GM12878 (cell line): ENCODE results near the gene SAMD4A. TPM values are rescaled to one million over a fixed set of nuclear protein-coding genes. Genes with fewer than 3 reads are reported as not detected.

Experiments used
- ATAC-seq: fragments of 200-7000 bp; cut with Tn5 transposase; 3 replicates; pipeline ENCODE4 v1.9.1; 2020; ENCODE audit warnings: mild to moderate bottlenecking, moderate library complexity
- BruUV-seq: library from RNA; stranded (reverse); fragments of 400-500 nt; replicated peaks from 2 replicates; lab custom pipeline; 2021; lab: Mats Ljungman, UMichigan
- CTCF ChIA-PET: fragments of 300-600 bp; sonication (Branson Sonifier 250); formaldehyde crosslinking; extraction: SDS; loops from one replicate; lab custom pipeline; 2021; ENCODE audit warnings: inconsistent platforms; lab: Yijun Ruan, JAX
- POLR2A ChIA-PET: fragments of 350-600 bp; formaldehyde crosslinking; extraction: SDS; loops from one replicate; lab custom pipeline; 2021; ENCODE audit warnings: inconsistent platforms; lab: Charles Lee
- RAD21 ChIA-PET: fragments of 300-600 bp; sonication (Branson Sonifier 250); formaldehyde crosslinking; loops from one replicate; lab custom pipeline; 2023; ENCODE audit warnings: antibody characterized with exemption; ENCODE audit not compliant: unreplicated experiment; lab: Charles Lee
- SMC1A ChIA-PET: fragments of 300-600 bp; sonication (Branson Sonifier 250); formaldehyde crosslinking; loops from one replicate; lab custom pipeline; 2023; ENCODE audit not compliant: unreplicated experiment, uncharacterized antibody; lab: Charles Lee
- DNase-seq: peaks from one replicate; pipeline ENCODE4 v3.0.0-alpha.2; 2011; ENCODE audit warnings: low read depth, low spot score
- FAIRE-seq: peaks from 3 replicates; lab custom pipeline; 2011; peaks lifted over from hg19 to GRCh38; lab: Jason Lieb, UNC
- H2AFZ ChIP-seq: 2 replicates; pipeline ENCODE4 v1.6.0; 2011; ENCODE audit warnings: low read depth, low read length, control low read depth; ENCODE audit not compliant: control insufficient read depth
- H3K27ac ChIP-seq: 2 replicates; pipeline ENCODE4 v1.5.1; 2011; ENCODE audit warnings: control low read depth; ENCODE audit not compliant: control insufficient read depth, insufficient read depth
- H3K27me3 ChIP-seq, 2 experiments: replicated peaks in 1 of 2; 2 replicates each; pipeline versions ENCODE4 v1.6.0 to v1.6.1; 2011; ENCODE audit warnings: low read length in 1 of 2; ENCODE audit not compliant: control insufficient read depth in 2 of 2, insufficient read depth in 2 of 2
- H3K36me3 ChIP-seq, 2 experiments: 2 replicates each; pipeline ENCODE4 v1.5.1; 2011; ENCODE audit warnings: low read length in 1 of 2; ENCODE audit not compliant: control insufficient read depth in 2 of 2, insufficient read depth in 2 of 2
- H3K4me1 ChIP-seq: 2 replicates; pipeline ENCODE4 v1.6.1; 2011; ENCODE audit warnings: mild to moderate bottlenecking, low read length, moderate library complexity, mixed read lengths; ENCODE audit not compliant: control insufficient read depth, insufficient read depth
- H3K4me2 ChIP-seq: 2 replicates; pipeline ENCODE4 v1.6.0; 2011; ENCODE audit warnings: control low read depth; ENCODE audit not compliant: control insufficient read depth, insufficient read depth
- H3K4me3 ChIP-seq: fragments of 200-600 bp; sonication (generic); 2 replicates; pipeline ENCODE4 v1.5.1; 2016
- H3K79me2 ChIP-seq: 2 replicates; pipeline ENCODE4 v1.6.0; 2011; ENCODE audit warnings: low read length; ENCODE audit not compliant: control insufficient read depth, insufficient read depth
- H3K9ac ChIP-seq: 2 replicates; pipeline ENCODE4 v1.8.0; 2011; ENCODE audit warnings: low read length, control low read depth, mixed read lengths; ENCODE audit not compliant: control insufficient read depth, insufficient read depth
- H3K9me3 ChIP-seq: replicated peaks from 3 replicates; pipeline ENCODE4 v1.5.1; 2011; ENCODE audit warnings: mild to moderate bottlenecking, low read length; ENCODE audit not compliant: control insufficient read depth, insufficient read depth
- H4K20me1 ChIP-seq: 2 replicates; pipeline ENCODE4 v1.6.0; 2011; ENCODE audit not compliant: control insufficient read depth, insufficient read depth
- whole genome bisulfite sequencing: methylation state at CpG from one replicate; pipeline ENCODE4 v1.1.6; 2016; ENCODE audit warnings: low lambda C conversion rate; ENCODE audit not compliant: insufficient replicate concordance, insufficient coverage; ENCODE audit errors: missing lambda C conversion rate; 5-methylcytosine and 5-hydroxymethylcytosine counted together
- in situ Hi-C: fragments of 300-500 bp; cut with MboI; formaldehyde crosslinking; loops from 9 replicates; pipeline ENCODE4 v1.14.3; 2018; ENCODE audit warnings: mixed read lengths
- intact Hi-C: fragments of 100-400 bp; cut with micrococcal nuclease; formaldehyde crosslinking; loops from one replicate; pipeline ENCODE4 v1.14.2; 2022; ENCODE audit not compliant: unreplicated experiment
- polyA plus RNA-seq, 11 experiments: library from polyadenylated mRNA; depleted of rRNA in 4 of 11; unstranded in 6 of 11; stranded (reverse) in 5 of 11; fragments of >200 nt; fragmentation: Nextera tagmentation in 4 of 11; fragmentation: Illumina TruSeq in 1 of 11; extraction: Ambion mirVana in 4 of 11; extraction: Trizol in 1 of 11; gene quantifications; 1 replicate in 1 of 11; 2 replicates in 10 of 11; pipeline versions ENCODE4 v1.2.1 to v1.2.3, GENCODE V29; 2011 to 2016; ENCODE audit warnings: inconsistent platforms in 2 of 11, missing spikeins in 2 of 11, low read depth in 1 of 11
- total RNA-seq, 4 experiments: library from RNA; depleted of rRNA in 3 of 4; stranded (reverse); fragments of >200 nt in 3 of 4; fragmentation: Illumina TruSeq in 1 of 4; extraction: Trizol in 1 of 4; gene quantifications; 2 replicates each; pipeline versions ENCODE4 v1.2.1 to v1.2.3, GENCODE V29; 2013 to 2021
- TF ChIP-seq, protein P1 (sequence below): fragments of 450-650 bp; IDR thresholded peaks from 2 replicates; pipeline ENCODE4 v1.6.1; 2016; ENCODE audit warnings: mild to moderate bottlenecking, moderate library complexity, borderline replicate concordance

The SAMD4A gene
- total and polyA plus RNA-seq, 10 of the 15 experiments (the other 5 are each of a cell fraction or from before 2014, with no cell fraction given), result 0.05 to 0.56 (median 0.31) TPM

DNA sequence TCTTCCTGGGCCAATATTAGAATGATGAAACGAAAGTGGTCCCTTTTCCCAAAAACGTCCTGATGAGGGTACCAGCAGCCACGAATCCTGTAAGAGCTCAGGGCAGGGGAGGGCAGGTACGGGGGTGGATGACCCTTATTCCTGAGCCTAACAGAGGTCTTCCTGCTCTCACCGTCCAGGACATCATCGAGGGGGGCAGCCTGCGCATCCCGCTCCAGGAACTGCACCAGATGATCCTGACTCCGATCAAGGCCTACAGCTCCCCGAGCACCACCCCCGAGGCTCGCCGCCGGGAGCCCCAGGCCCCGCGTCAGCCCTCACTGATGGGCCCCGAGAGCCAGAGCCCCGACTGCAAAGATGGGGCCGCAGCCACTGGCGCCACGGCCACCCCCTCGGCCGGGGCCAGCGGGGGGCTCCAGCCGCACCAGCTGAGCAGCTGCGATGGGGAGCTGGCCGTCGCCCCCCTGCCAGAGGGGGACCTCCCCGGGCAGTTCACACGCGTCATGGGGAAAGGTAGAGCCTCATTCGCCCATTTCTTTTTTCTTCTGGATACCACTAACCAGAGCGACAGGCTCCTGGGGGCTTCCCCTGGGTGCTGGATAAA, 193.2 kb downstream of the SAMD4A start:
- no peaks in the 10 kb centered on the region for H3K36me3 ChIP-seq
- in situ Hi-C loops, result no loop called here
- DNase-seq (no peak), ATAC-seq (no peak)
- SMC1A ChIA-PET, result interaction anchor here (0.6 kb wide), 1 partner anchor 196 kb away, joined by 3 read pairs; no protein-coding TSS in a partner anchor
- intact Hi-C loops, result no loop called here
- no peaks in the 10 kb centered on the region for H4K20me1 ChIP-seq
- CTCF ChIA-PET, result no interaction called here
- H3K9ac ChIP-seq, result no peak overlapping the region
- no TSS peak for BruUV-seq
- H3K4me3 ChIP-seq, result no peak overlapping the region
- TF ChIP-seq, protein P1, sequence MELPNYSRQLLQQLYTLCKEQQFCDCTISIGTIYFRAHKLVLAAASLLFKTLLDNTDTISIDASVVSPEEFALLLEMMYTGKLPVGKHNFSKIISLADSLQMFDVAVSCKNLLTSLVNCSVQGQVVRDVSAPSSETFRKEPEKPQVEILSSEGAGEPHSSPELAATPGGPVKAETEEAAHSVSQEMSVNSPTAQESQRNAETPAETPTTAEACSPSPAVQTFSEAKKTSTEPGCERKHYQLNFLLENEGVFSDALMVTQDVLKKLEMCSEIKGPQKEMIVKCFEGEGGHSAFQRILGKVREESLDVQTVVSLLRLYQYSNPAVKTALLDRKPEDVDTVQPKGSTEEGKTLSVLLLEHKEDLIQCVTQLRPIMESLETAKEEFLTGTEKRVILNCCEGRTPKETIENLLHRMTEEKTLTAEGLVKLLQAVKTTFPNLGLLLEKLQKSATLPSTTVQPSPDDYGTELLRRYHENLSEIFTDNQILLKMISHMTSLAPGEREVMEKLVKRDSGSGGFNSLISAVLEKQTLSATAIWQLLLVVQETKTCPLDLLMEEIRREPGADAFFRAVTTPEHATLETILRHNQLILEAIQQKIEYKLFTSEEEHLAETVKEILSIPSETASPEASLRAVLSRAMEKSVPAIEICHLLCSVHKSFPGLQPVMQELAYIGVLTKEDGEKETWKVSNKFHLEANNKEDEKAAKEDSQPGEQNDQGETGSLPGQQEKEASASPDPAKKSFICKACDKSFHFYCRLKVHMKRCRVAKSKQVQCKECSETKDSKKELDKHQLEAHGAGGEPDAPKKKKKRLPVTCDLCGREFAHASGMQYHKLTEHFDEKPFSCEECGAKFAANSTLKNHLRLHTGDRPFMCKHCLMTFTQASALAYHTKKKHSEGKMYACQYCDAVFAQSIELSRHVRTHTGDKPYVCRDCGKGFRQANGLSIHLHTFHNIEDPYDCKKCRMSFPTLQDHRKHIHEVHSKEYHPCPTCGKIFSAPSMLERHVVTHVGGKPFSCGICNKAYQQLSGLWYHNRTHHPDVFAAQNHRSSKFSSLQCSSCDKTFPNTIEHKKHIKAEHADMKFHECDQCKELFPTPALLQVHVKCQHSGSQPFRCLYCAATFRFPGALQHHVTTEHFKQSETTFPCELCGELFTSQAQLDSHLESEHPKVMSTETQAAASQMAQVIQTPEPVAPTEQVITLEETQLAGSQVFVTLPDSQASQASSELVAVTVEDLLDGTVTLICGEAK, result no peak
- TF ChIP-seq, all 136 proteins: peak for 0
- no peak for FAIRE-seq
- Histone ChIP-seq H3K9me3 (no peaks in the 10 kb centered on the region), H3K4me2 (no peak overlapping the region), H2AFZ (no peak overlapping the region), H3K79me2 (no peaks in the 10 kb centered on the region), H3K27me3 (no peaks in the 10 kb centered on the region), H3K27ac (no peak overlapping the region), H3K4me1 (no peaks in the 10 kb centered on the region)
- ChIA-PET RAD21 (no interaction called here), POLR2A (no interaction called here)
- 83% methylated on average over 30 of the region's 33 CpGs for WGBS
